HepG2 (cell line): ENCODE data around the gene NKPD1. TPM values are rescaled to one million over a fixed set of nuclear protein-coding genes. Genes with fewer than 3 reads are reported as not detected.

Source experiments
- AHDC1 ChIP-seq: sonication (generic); formaldehyde crosslinking; IDR thresholded peaks from 2 replicates; pipeline ENCODE4 v1.5.1; 2020; ENCODE audit warnings: mild to moderate bottlenecking, missing genetic modification reagents, borderline replicate concordance
- AHR ChIP-seq: IDR thresholded peaks from 2 replicates; pipeline ENCODE4 v1.6.1; 2018; ENCODE audit warnings: missing genetic modification reagents, missing compliant biosample characterization
- CEBPG ChIP-seq: IDR thresholded peaks from 2 replicates; pipeline ENCODE4 v1.6.1; 2016
- ERF ChIP-seq: IDR thresholded peaks from 2 replicates; pipeline ENCODE4 v1.6.1; 2018; ENCODE audit warnings: missing biosample characterization, missing genetic modification reagents
- FOXO1 ChIP-seq: sonication (generic); formaldehyde crosslinking; IDR thresholded peaks from 2 replicates; pipeline ENCODE4 v1.4.0; 2020; ENCODE audit warnings: missing genetic modification reagents
- GFI1 ChIP-seq: sonication (generic); formaldehyde crosslinking; IDR thresholded peaks from 2 replicates; pipeline ENCODE4 v1.5.0; 2020; ENCODE audit warnings: missing genetic modification reagents, mild to moderate bottlenecking, borderline replicate concordance
- HOXA3 ChIP-seq: sonication (generic); formaldehyde crosslinking; IDR thresholded peaks from 2 replicates; pipeline ENCODE4 v1.5.0; 2020; ENCODE audit warnings: missing genetic modification reagents
- JUNB ChIP-seq: sonication (generic); formaldehyde crosslinking; IDR thresholded peaks from 2 replicates; pipeline ENCODE4 v1.8.0; 2022; ENCODE audit warnings: missing genetic modification reagents, mild to moderate bottlenecking, borderline replicate concordance
- KDM1A ChIP-seq: IDR thresholded peaks from 2 replicates; pipeline ENCODE4 v1.6.1; 2016; ENCODE audit warnings: missing compliant biosample characterization
- MAZ ChIP-seq, 2 experiments: sonication (generic) in 1 of 2; formaldehyde crosslinking in 1 of 2; IDR thresholded peaks; 2 replicates each; pipeline versions ENCODE4 v1.5.0 to v1.6.1; 2012 to 2020; ENCODE audit warnings: low read depth in 2 of 2, mild to moderate bottlenecking in 2 of 2, borderline replicate concordance in 1 of 2, improper control_type of control experiment in 1 of 2, low read length in 1 of 2, missing genetic modification reagents in 1 of 2, moderate library complexity in 1 of 2
- NFIB ChIP-seq: sonication (generic); formaldehyde crosslinking; IDR thresholded peaks from 2 replicates; pipeline ENCODE4 v1.9.0; 2021; ENCODE audit warnings: missing genetic modification reagents, mild to moderate bottlenecking, borderline replicate concordance
- NKX3-1 ChIP-seq: sonication (generic); formaldehyde crosslinking; IDR thresholded peaks from 2 replicates; pipeline ENCODE4 v1.5.0; 2020; ENCODE audit warnings: missing genetic modification reagents
- RXRB ChIP-seq: IDR thresholded peaks from 2 replicates; pipeline ENCODE4 v1.6.1; 2016; ENCODE audit warnings: borderline replicate concordance, missing genetic modification reagents, missing compliant biosample characterization
- SNAPC2 ChIP-seq: sonication (generic); formaldehyde crosslinking; IDR thresholded peaks from 2 replicates; pipeline ENCODE4 v1.8.1; 2022; ENCODE audit warnings: mild to moderate bottlenecking, missing genetic modification reagents
- TBL1XR1 ChIP-seq: fragments of 150-350 bp; IDR thresholded peaks from 2 replicates; pipeline ENCODE4 v1.6.1; 2014; ENCODE audit warnings: borderline replicate concordance, low read length; ENCODE audit not compliant: partially characterized antibody
- ZBTB39 ChIP-seq: sonication (generic); formaldehyde crosslinking; IDR thresholded peaks from 2 replicates; pipeline ENCODE4 v1.5.0; 2020; ENCODE audit warnings: missing genetic modification reagents
- ZNF18 ChIP-seq: sonication (generic); formaldehyde crosslinking; IDR thresholded peaks from 2 replicates; pipeline ENCODE4 v1.8.0; 2022; ENCODE audit warnings: mild to moderate bottlenecking, missing genetic modification reagents; ENCODE audit not compliant: insufficient replicate concordance
- ZNF558 ChIP-seq: sonication (generic); formaldehyde crosslinking; IDR thresholded peaks from 2 replicates; pipeline ENCODE4 v1.9.0; 2022; ENCODE audit warnings: mild to moderate bottlenecking, missing genetic modification reagents, borderline replicate concordance
- ZNF597 ChIP-seq: sonication (generic); formaldehyde crosslinking; IDR thresholded peaks from 2 replicates; pipeline ENCODE4 v1.5.0; 2020; ENCODE audit warnings: missing genetic modification reagents
- ZNF720 ChIP-seq: sonication (generic); formaldehyde crosslinking; IDR thresholded peaks from 2 replicates; pipeline ENCODE4 v1.4.0; 2020; ENCODE audit warnings: missing genetic modification reagents
- ZZZ3 ChIP-seq: sonication (generic); formaldehyde crosslinking; IDR thresholded peaks from 2 replicates; pipeline ENCODE4 v1.4.0; 2020; ENCODE audit warnings: missing genetic modification reagents, mild to moderate bottlenecking, borderline replicate concordance
- polyA plus RNA-seq, 8 experiments: library from polyadenylated mRNA; depleted of rRNA in 3 of 8; stranded (reverse) in 7 of 8; unstranded in 1 of 8; fragments of >200 nt; fragmentation: Illumina TruSeq in 4 of 8; extraction: Trizol in 4 of 8; gene quantifications; 2 replicates each; pipeline versions ENCODE4 v1.2.1 to v1.2.3, GENCODE V29; 2011 to 2016; ENCODE audit warnings: low read depth in 4 of 8, missing spikeins in 1 of 8, mixed read lengths in 1 of 8; ENCODE audit not compliant: insufficient read depth in 1 of 8
- total RNA-seq, 5 experiments: library from RNA; depleted of rRNA; stranded (reverse); fragments of >200 nt; fragmentation: Illumina TruSeq; extraction: Trizol; gene quantifications; 2 replicates each; pipeline ENCODE4 v1.2.3, GENCODE V29; 2016; ENCODE audit warnings: low read depth in 1 of 5

Gene NKPD1
- total and polyA plus RNA-seq, 2 of the 13 experiments (the other 11 are each of a cell fraction or from before 2014, with no cell fraction given): 0.03 TPM; not detected in 1

- TF ChIP-seq AHDC1 (no peak), TBL1XR1 (no peak), JUNB (no peak), SNAPC2 (CRISPR knock-in tag) (no peak), ZNF720 (no peak), AHR (no peak), ZNF597 (CRISPR knock-in tag) (no peak), ZNF558 (no peak), MAZ (IDR thresholded peaks at IDR 0.05; ENCODE audit: borderline replicate concordance, low read depth, low read length) (no peak), MAZ (CRISPR knock-in tag; IDR thresholded peaks at IDR 0.05; ENCODE audit: low read depth) (0 out of 2 replicates have a peak, but pooled peaks have one; percentile 23), ZZZ3 (CRISPR knock-in tag) (no peak), RXRB (CRISPR knock-in tag) (no peak), GFI1 (no peak), CEBPG (CRISPR knock-in tag) (0 out of 2 replicates have a peak, but pooled peaks have one; percentile 12), ERF (CRISPR knock-in tag) (0 out of 2 replicates have a peak, but pooled peaks have one; percentile 32), ZBTB39 (CRISPR knock-in tag) (no peak), ZNF18 (CRISPR knock-in tag) (no peak), NFIB (CRISPR knock-in tag) (no peak), FOXO1 (CRISPR knock-in tag) (no peak), HOXA3 (CRISPR knock-in tag) (no peak), KDM1A (CRISPR knock-in tag) (no peak), NKX3-1 (CRISPR knock-in tag) (no peak)
Observed at GRCh38 chr19:45200568-45200967, 39.8 kb upstream of the NKPD1 start (continued).
